ENCODE data around the gene MYEF2.

MYEF2 gene

DNA sequence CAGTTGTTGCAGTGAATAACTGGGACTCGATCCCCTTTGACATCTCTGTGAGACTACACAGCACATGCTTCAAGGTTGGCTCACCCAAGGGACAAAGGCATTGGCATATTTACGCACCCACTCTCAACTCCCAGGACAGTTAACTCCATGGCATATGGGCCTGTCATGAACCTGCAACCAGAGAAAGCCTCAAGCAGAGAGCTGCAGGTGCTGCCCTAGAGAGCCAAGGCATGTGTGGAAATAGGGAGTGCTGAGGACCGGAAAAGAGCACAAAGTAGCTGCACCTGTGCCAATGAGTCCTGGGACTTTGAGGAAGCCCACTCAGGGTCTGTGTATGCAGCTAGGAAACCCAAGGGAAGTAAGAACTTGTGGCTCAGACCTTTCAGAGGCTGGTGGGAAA, 90.3 kb downstream of the MYEF2 start:
- ATAC-seq, result no peak

DNA sequence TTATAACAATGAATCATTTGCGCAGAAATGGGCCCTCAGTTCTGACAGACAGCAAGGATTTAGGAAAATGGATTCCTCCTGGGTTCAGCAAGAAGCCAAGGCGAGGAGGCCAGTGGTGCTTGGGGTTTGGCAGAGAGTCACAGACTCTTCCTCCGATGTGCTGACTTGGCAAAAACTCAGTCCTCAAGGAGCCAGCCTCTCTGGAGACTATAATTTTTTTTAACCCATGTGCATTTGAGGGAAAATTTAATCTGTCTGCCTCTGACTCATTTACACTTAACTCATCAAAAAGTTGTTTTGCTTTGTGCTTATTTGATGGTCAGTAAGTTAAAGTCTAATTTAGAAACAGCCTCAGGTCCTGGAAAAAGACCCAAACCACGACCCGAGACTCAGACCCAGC, 91.5 kb downstream of the MYEF2 start:
- ATAC-seq, result no peak
- no peak for TF ChIP-seq ESRRG (CRISPR knock-in tag; IDR thresholded peaks at IDR 0.05)

More for the DNA sequence above, 90.3 kb downstream of the MYEF2 start:
- TF ChIP-seq TCF4 (CRISPR knock-in tag; IDR thresholded peaks at IDR 0.05; ENCODE audit: borderline replicate concordance) (no peak), RARB (CRISPR knock-in tag; IDR thresholded peaks at IDR 0.05) (no peak), ZNF565 (CRISPR knock-in tag; conservative IDR thresholded peaks at IDR 0.05; ENCODE audit: low read depth) (no peak), GLIS3 (CRISPR knock-in tag; IDR thresholded peaks at IDR 0.05) (no peak), TOX (CRISPR knock-in tag; IDR thresholded peaks at IDR 0.05; ENCODE audit: borderline replicate concordance) (no peak), ISL1 (CRISPR knock-in tag; IDR thresholded peaks at IDR 0.05) (no peak), ZNF8 (CRISPR knock-in tag; IDR thresholded peaks at IDR 0.05) (no peak), ZFP3 (CRISPR knock-in tag; IDR thresholded peaks at IDR 0.05) (no peak), OSR1 (CRISPR knock-in tag; IDR thresholded peaks at IDR 0.05) (no peak), ARNTL (CRISPR knock-in tag; IDR thresholded peaks at IDR 0.05; ENCODE audit: borderline replicate concordance, low read depth) (no peak), CSDC2 (CRISPR knock-in tag; IDR thresholded peaks at IDR 0.05) (no peak)
- TF ChIP-seq, protein P1, sequence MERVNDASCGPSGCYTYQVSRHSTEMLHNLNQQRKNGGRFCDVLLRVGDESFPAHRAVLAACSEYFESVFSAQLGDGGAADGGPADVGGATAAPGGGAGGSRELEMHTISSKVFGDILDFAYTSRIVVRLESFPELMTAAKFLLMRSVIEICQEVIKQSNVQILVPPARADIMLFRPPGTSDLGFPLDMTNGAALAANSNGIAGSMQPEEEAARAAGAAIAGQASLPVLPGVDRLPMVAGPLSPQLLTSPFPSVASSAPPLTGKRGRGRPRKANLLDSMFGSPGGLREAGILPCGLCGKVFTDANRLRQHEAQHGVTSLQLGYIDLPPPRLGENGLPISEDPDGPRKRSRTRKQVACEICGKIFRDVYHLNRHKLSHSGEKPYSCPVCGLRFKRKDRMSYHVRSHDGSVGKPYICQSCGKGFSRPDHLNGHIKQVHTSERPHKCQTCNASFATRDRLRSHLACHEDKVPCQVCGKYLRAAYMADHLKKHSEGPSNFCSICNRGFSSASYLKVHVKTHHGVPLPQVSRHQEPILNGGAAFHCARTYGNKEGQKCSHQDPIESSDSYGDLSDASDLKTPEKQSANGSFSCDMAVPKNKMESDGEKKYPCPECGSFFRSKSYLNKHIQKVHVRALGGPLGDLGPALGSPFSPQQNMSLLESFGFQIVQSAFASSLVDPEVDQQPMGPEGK (CRISPR knock-in tag; IDR thresholded peaks at IDR 0.05; ENCODE audit: borderline replicate concordance), result no peak
- TF ChIP-seq, protein P2, sequence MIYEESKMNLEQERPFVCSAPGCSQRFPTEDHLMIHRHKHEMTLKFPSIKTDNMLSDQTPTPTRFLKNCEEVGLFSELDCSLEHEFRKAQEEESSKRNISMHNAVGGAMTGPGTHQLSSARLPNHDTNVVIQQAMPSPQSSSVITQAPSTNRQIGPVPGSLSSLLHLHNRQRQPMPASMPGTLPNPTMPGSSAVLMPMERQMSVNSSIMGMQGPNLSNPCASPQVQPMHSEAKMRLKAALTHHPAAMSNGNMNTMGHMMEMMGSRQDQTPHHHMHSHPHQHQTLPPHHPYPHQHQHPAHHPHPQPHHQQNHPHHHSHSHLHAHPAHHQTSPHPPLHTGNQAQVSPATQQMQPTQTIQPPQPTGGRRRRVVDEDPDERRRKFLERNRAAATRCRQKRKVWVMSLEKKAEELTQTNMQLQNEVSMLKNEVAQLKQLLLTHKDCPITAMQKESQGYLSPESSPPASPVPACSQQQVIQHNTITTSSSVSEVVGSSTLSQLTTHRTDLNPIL (CRISPR knock-in tag; IDR thresholded peaks at IDR 0.05; ENCODE audit: low read depth), result no peak

DNA sequence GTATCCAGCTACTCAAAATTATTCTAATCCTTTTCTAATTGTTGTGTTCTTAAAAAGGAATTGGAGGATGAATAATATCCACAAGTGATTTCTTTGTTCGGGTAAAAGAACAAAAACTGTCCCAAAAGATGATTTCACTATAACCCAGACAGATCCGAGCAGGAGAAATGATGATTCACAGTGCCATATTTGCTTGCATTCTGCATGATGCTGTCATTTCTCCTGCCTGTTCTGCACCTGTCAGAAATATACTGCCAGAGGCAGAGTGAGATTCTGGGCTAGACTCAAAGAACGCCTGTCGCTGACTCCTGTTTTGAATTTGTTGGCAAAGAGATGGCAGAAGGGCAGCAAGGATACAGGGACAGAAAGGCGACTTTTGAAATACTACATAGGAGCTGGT, 92.0 kb downstream of the MYEF2 start:
- TF ChIP-seq, protein P3, sequence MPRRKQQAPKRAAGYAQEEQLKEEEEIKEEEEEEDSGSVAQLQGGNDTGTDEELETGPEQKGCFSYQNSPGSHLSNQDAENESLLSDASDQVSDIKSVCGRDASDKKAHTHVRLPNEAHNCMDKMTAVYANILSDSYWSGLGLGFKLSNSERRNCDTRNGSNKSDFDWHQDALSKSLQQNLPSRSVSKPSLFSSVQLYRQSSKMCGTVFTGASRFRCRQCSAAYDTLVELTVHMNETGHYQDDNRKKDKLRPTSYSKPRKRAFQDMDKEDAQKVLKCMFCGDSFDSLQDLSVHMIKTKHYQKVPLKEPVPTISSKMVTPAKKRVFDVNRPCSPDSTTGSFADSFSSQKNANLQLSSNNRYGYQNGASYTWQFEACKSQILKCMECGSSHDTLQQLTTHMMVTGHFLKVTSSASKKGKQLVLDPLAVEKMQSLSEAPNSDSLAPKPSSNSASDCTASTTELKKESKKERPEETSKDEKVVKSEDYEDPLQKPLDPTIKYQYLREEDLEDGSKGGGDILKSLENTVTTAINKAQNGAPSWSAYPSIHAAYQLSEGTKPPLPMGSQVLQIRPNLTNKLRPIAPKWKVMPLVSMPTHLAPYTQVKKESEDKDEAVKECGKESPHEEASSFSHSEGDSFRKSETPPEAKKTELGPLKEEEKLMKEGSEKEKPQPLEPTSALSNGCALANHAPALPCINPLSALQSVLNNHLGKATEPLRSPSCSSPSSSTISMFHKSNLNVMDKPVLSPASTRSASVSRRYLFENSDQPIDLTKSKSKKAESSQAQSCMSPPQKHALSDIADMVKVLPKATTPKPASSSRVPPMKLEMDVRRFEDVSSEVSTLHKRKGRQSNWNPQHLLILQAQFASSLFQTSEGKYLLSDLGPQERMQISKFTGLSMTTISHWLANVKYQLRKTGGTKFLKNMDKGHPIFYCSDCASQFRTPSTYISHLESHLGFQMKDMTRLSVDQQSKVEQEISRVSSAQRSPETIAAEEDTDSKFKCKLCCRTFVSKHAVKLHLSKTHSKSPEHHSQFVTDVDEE (CRISPR knock-in tag; IDR thresholded peaks at IDR 0.05), result no peak
- no peak for TF ChIP-seq ESRRG (CRISPR knock-in tag; IDR thresholded peaks at IDR 0.05)
- TF ChIP-seq ZFP30 (CRISPR knock-in tag; IDR thresholded peaks at IDR 0.05), result no peak
- TF ChIP-seq SNAI2 (CRISPR knock-in tag; IDR thresholded peaks at IDR 0.05), result no peak
- TF ChIP-seq, protein P2 (CRISPR knock-in tag; IDR thresholded peaks at IDR 0.05; ENCODE audit: low read depth), result no peak

DNA sequence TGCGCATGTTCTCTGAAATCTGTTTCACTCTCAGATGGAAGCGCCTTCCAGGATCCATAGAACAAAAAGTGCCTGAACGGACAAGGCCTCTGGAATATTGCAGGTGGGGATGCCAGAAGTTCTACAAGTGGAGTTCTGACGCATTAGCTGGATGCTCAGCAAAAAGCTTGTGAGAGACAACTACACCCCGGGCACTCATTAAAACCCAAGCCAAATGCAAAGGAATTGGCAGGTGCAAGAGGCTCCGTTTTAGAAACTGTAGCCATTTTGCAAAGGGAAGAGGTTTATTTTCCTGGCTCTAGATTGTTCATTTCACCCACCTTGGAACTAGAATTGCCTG, 92.5 kb downstream of the MYEF2 start:
- no peak for ATAC-seq

More for the DNA sequence above, 92.0 kb downstream of the MYEF2 start:
- ATAC-seq, result no peak

More for the DNA sequence above, 92.5 kb downstream of the MYEF2 start:
- TF ChIP-seq ISL1 (CRISPR knock-in tag; IDR thresholded peaks at IDR 0.05) (no peak), ESRRG (CRISPR knock-in tag; IDR thresholded peaks at IDR 0.05) (no peak), ZFP30 (CRISPR knock-in tag; IDR thresholded peaks at IDR 0.05) (no peak), CSDC2 (CRISPR knock-in tag; IDR thresholded peaks at IDR 0.05) (no peak), ZNF8 (CRISPR knock-in tag; IDR thresholded peaks at IDR 0.05) (no peak), TCF4 (CRISPR knock-in tag; IDR thresholded peaks at IDR 0.05; ENCODE audit: borderline replicate concordance) (no peak), ARNTL (CRISPR knock-in tag; IDR thresholded peaks at IDR 0.05; ENCODE audit: borderline replicate concordance, low read depth) (no peak), OSR1 (CRISPR knock-in tag; IDR thresholded peaks at IDR 0.05) (no peak)
- TF ChIP-seq, protein P2 (CRISPR knock-in tag; IDR thresholded peaks at IDR 0.05; ENCODE audit: low read depth), result no peak

Measured in SK-N-SH treated with all-trans-retinoic acid at 6 μM for 48 hours (cell line).